Esophagus squamous epithelium (tissue), 5 donors: Measurements from ENCODE around the gene PIGL. TPM values are rescaled to one million over a fixed set of nuclear protein-coding genes. Genes with fewer than 3 reads are reported as not detected.

Experiments used
- DNase-seq: peaks from one replicate; lab custom pipeline; 2025; lab: John Stamatoyannopoulos, UW
- H3K27ac ChIP-seq, 4 donors: fragments of 200-600 bp; sonication (generic); one replicate each; pipeline ENCODE4 v1.5.1; 2016 to 2019; ENCODE audit warnings: mild to moderate bottlenecking in 1 of 4
- H3K27me3 ChIP-seq, 4 donors: fragments of 200-600 bp; sonication (generic); 1 replicate in 3 of 4; 2 replicates in 1 of 4; pipeline versions ENCODE4 v1.5.1 to v1.6.0; 2017 to 2021; ENCODE audit warnings: antibody characterized with exemption in 1 of 4
- H3K36me3 ChIP-seq, 3 donors: fragments of 200-600 bp; sonication (generic); one replicate each; pipeline ENCODE4 v1.5.1; 2016 to 2019
- H3K4me1 ChIP-seq, 3 donors: fragments of 200-600 bp; sonication (generic); one replicate each; pipeline ENCODE4 v1.5.1; 2017 to 2019
- H3K4me3 ChIP-seq, 4 donors: fragments of 200-600 bp; sonication (generic); 1 replicate in 3 of 4; 2 replicates in 1 of 4; pipeline ENCODE4 v1.5.1; 2016 to 2019; ENCODE audit warnings: mild to moderate bottlenecking in 2 of 4, moderate library complexity in 1 of 4
- H3K9me3 ChIP-seq, 3 donors: fragments of 200-600 bp; sonication (generic); one replicate each; pipeline ENCODE4 v1.5.1; 2016 to 2019
- CTCF ChIP-seq, 6 experiments: fragments of 450-650 bp in 4 of 6; fragments of 200-600 bp in 2 of 6; sonication (generic) in 2 of 6; IDR thresholded peaks; one replicate each; pipeline ENCODE4 v1.5.1; 2016 to 2019; ENCODE audit warnings: antibody characterized with exemption in 6 of 6, mild to moderate bottlenecking in 4 of 6, moderate library complexity in 4 of 6
- POLR2A ChIP-seq, 4 donors: fragments of 450-650 bp; IDR thresholded peaks; one replicate each; pipeline ENCODE4 v1.6.1; 2017; ENCODE audit warnings: antibody characterized with exemption in 4 of 4, mild to moderate bottlenecking in 4 of 4, moderate library complexity in 3 of 4
- WGBS, 2 donors: methylation state at CpG; one replicate each; pipeline ENCODE4 v1.1.5; 2018; 5-methylcytosine and 5-hydroxymethylcytosine counted together
- intact Hi-C: fragments of 100-400 bp; cut with DNase I; formaldehyde crosslinking; loops from one replicate; pipeline ENCODE4 v1.15.0; 2022
- total RNA-seq, 4 donors: library from RNA; depleted of rRNA; stranded (reverse); fragments of >200 nt; gene quantifications; one replicate each; pipeline ENCODE4 v1.1.0, GENCODE V29; 2016
- donor health status: DM: yes; HTN: yes; CAD: no.

Gene PIGL
- total RNA-seq, 4 donors from 2014 or later, result 19.8 to 62.4 (median 26.5) TPM

GRCh38 chr17:16232391-16232790, 15.4 kb downstream of the PIGL start:
- no peak for DNase-seq
- intact Hi-C loops, result no loop called here
- Histone ChIP-seq H3K36me3 (peaks cover 0 to 38% (median 0%) of the 10 kb centered on the region in 3 donors), H3K4me1 (no peaks in the 10 kb centered on the region), H3K27me3 (no peaks in the 10 kb centered on the region), H3K4me3 (no peak overlapping the region), H3K27ac (no peak overlapping the region), H3K9me3 (no peaks in the 10 kb centered on the region)
- WGBS, 2 donors, result 72 to 100% methylated on average over 1 of the region's 1 CpG
- TF ChIP-seq CTCF (IDR thresholded peaks at IDR 0.05), result no peak
- TF ChIP-seq POLR2A (IDR thresholded peaks at IDR 0.05), result no peak

GRCh38 chr17:16239931-16240330, 22.9 kb downstream of the PIGL start:
- Histone ChIP-seq H3K36me3 (peaks cover 0 to 16% (median 0%) of the 10 kb centered on the region in 3 donors), H3K4me1 (no peaks in the 10 kb centered on the region), H3K4me3 (no peak overlapping the region), H3K9me3 (no peaks in the 10 kb centered on the region), H3K27me3 (no peaks in the 10 kb centered on the region), H3K27ac (no peak overlapping the region)
- 93 to 95% methylated on average over 3 of the region's 3 CpGs for WGBS, 2 donors
- TF ChIP-seq POLR2A (IDR thresholded peaks at IDR 0.05) (no peak), CTCF (IDR thresholded peaks at IDR 0.05) (no peak)
- no peak for DNase-seq
- intact Hi-C loops, result no loop called here

GRCh38 chr17:16241906-16242399, 24.9 kb downstream of the PIGL start:
- DNase-seq, result no peak
- intact Hi-C loops, result no loop called here
- no peak for TF ChIP-seq CTCF (IDR thresholded peaks at IDR 0.05)
- TF ChIP-seq POLR2A (IDR thresholded peaks at IDR 0.05), result no peak
- no peaks in the 10 kb centered on the region for H3K4me1 ChIP-seq
- no peaks in the 10 kb centered on the region for H3K9me3 ChIP-seq
- H3K36me3 ChIP-seq, result peaks cover 0 to 6% (median 0%) of the 10 kb centered on the region in 3 donors
- H3K4me3 ChIP-seq, result no peak overlapping the region
- H3K27me3 ChIP-seq, result no peaks in the 10 kb centered on the region
- no peak overlapping the region for H3K27ac ChIP-seq

GRCh38 chr17:16243385-16243784, 26.4 kb downstream of the PIGL start:
- intact Hi-C loops, result no loop called here
- no peaks in the 10 kb centered on the region for H3K9me3 ChIP-seq
- DNase-seq, result no peak
- H3K36me3 ChIP-seq, result no peaks in the 10 kb centered on the region
- WGBS, 2 donors, result 76 to 92% methylated on average over 5 of the region's 5 CpGs
- H3K4me1 ChIP-seq, result no peaks in the 10 kb centered on the region
- TF ChIP-seq CTCF (IDR thresholded peaks at IDR 0.05), result no peak
- no peak for TF ChIP-seq POLR2A (IDR thresholded peaks at IDR 0.05)
- no peak overlapping the region for H3K27ac ChIP-seq
- H3K4me3 ChIP-seq, result no peak overlapping the region
- no peaks in the 10 kb centered on the region for H3K27me3 ChIP-seq

GRCh38 chr17:16243801-16244567, 27.0 kb downstream of the PIGL start:
- Histone ChIP-seq H3K36me3 (peaks cover 0 to under 1% (median 0%) of the 10 kb centered on the region in 3 donors), H3K4me1 (no peaks in the 10 kb centered on the region), H3K4me3 (no peak overlapping the region), H3K9me3 (no peaks in the 10 kb centered on the region), H3K27ac (no peak overlapping the region), H3K27me3 (no peaks in the 10 kb centered on the region)
- TF ChIP-seq CTCF (IDR thresholded peaks at IDR 0.05), result no peak
- intact Hi-C loops, result no loop called here
- 78 to 90% methylated on average over 8 of the region's 9 CpGs for WGBS, 2 donors
- DNase-seq, result no peak
